NCI-H2196 (cell line): ENCODE results near the gene MRPL32.
"Not testable (repeated sequence)": the region's sequence is repeated elsewhere in the genome, so short reads cannot be mapped to it uniquely, and the experiment has no call there.

Experiments
- DNase-seq: peaks from one replicate; lab custom pipeline; 2025; ENCODE audit not compliant: unreplicated experiment; lab: John Stamatoyannopoulos, UW

Gene MRPL32

GRCh38 chr7:42931834-42932651, at the start of gene MRPL32, which contains the start of gene PSMA2:
Gene MRPL32, plus strand, starts transcription at chr7:42932376. Its CDS starts 11 bp downstream, at chr7:42932387.
Gene PSMA2, minus strand, starts transcription at chr7:42932174. Its CDS starts 16 bp downstream, at chr7:42932158.
- peak; percentile 96 for DNase-seq

GRCh38 chr7:42883950-42884349, 48.2 kb upstream of the MRPL32 start:
- no peak for DNase-seq

DNA sequence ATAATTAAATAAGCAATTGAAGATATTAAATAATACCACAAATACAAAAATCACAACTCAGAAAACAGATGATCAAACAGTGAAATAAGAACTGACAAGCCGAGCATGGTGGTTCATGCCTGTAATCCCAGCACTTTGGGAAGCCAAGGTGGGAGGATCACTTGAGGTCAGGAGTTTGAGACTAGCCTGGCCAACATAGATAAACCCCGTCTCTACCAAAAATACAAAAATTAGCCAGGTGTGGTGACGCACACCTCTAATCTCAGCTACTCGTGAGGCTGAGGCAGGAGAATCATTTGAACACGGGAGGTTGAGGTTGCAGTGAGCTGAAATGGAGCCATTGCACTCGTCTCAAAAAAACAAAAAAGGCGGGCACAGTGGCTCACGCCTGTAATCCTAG, 47.0 kb upstream of the MRPL32 start:
- not testable (repeated sequence) for DNase-seq

- DNase-seq: no peak
These were observed 46.0 kb upstream of the MRPL32 start for GRCh38 chr7:42886129-42886528.

DNA sequence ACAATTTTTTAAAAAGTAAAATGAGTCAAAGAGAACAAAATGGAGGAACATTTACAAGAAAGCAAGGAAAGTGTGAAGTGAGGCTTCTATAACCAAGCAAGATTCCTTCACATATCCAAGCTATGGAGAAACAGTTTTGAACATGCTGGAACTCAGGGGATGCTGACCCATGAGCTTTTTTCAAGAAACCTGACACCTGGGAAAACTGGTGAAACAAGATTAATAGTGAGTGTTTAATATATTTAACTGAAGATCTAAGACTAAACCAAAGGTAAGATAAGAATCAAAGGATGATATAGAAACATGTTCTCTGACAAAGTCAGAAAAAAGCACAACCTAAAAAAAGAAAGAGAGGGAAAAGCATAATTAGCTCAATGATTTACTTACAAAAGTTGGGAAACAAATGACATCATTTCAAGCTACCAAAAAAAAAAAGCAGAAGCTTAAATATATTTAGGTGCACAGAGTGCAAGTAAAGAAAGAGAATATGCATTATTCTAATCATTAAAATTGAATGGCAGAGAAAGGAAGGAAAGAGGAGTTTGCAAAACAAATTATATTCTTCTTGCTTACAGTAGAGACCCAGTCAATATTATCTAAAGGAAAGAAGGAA, 45.2 kb upstream of the MRPL32 start:
- DNase-seq: no peak

DNA sequence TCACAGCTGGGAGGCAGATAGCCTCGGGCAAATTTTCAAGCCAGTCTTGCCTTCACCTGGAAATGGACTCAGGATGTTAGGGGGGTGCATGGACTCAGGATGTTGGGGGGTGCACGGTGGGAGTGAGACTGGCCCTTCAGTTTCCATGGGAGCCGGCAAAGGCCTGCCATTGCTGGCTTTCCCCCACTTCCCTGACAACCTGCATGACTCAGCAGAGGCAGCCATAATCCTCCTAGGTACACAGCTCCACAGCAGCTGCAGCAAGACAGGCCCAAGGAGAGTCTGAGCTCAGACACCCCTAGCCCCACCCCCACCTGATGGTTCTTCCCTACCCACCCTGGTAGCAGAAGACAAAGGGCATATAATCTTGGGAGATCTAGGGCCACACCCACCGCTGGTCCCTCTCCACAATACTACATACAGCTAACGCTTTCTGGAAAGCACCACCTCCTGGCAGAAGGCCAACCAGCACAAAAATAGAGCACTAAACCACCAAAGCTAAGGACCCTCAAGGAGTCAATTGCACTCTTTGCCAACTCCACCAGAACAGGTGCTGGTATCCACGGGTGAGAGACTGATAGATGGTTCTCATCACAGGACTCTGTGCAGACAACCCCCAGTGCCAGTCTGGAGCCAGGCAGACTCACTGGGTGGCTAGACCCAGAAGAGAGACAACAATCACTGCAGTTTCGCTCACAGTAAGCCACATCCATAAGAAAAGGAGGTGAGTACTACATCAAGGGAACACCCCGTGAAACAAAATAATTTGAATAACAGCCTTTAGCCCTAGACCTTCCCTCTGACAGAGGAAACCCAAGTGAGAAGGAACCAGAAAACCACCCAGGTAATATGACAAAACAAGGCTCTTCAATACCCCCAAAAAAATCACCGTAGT, 38.6 kb upstream of the MRPL32 start:
- no peak for DNase-seq

- DNase-seq: no peak
These were observed 31.3 kb upstream of the MRPL32 start for GRCh38 chr7:42900842-42901241.

- no peak for DNase-seq
These were observed 29.8 kb upstream of the MRPL32 start for GRCh38 chr7:42902331-42902730.

DNA sequence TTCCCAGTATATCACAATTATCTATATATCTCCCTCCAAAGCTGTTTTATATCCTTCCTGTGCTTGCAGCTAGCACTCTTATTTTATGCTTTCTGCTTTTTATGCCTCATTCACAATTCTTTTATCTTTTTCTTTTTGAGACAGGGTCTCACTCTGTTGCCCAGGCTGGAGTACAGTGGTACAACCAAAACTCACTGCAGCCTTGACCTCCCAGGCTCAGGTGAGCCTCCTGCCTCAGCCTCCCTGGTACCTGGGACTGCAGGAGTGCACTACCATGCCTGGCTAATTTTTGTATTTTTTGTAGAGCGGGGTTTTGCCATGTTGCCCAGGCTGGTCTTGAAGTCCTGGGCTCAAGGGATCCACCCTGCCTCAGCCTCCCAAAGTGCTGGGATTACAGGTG, 26.0 kb upstream of the MRPL32 start:
- DNase-seq: no peak

DNA sequence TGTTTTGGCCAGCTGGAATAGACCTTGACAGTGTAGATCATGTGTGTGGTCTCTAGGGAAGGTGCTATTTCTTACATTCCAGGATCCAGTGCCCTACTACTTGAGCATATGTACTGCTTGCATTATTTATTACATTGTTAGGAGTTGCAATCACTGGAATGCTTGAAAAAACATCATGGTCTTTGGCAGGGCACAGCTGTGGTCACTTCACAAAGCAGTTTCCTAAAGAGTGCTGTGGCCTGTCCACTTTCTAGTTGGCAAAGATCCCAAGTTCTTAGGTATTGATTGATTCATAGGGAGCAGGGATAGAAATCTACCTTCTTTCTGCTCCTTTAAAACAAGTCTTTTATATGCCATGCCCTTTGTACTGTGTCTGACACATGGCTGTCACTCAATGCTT, 24.9 kb upstream of the MRPL32 start:
- no peak for DNase-seq

DNA sequence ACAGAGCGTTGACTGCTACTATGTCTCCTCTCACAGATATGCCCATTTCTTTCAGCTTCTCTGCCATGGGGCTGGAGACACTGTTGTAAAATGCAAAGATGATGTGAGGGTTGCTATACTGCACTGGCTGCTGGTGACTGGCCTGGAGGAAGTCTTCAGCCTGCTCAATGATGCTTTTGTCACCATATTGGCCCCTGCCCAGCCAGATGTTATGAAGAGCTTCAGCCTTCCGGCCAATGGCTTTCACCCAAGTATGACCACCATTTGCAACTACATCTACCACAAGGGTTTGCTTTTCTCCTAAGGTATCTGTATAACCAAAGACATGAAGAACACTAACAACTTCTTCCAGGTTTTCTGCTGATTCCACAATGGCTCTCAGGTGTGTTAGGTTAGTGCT, 21.9 kb upstream of the MRPL32 start:
- no peak for DNase-seq

DNA sequence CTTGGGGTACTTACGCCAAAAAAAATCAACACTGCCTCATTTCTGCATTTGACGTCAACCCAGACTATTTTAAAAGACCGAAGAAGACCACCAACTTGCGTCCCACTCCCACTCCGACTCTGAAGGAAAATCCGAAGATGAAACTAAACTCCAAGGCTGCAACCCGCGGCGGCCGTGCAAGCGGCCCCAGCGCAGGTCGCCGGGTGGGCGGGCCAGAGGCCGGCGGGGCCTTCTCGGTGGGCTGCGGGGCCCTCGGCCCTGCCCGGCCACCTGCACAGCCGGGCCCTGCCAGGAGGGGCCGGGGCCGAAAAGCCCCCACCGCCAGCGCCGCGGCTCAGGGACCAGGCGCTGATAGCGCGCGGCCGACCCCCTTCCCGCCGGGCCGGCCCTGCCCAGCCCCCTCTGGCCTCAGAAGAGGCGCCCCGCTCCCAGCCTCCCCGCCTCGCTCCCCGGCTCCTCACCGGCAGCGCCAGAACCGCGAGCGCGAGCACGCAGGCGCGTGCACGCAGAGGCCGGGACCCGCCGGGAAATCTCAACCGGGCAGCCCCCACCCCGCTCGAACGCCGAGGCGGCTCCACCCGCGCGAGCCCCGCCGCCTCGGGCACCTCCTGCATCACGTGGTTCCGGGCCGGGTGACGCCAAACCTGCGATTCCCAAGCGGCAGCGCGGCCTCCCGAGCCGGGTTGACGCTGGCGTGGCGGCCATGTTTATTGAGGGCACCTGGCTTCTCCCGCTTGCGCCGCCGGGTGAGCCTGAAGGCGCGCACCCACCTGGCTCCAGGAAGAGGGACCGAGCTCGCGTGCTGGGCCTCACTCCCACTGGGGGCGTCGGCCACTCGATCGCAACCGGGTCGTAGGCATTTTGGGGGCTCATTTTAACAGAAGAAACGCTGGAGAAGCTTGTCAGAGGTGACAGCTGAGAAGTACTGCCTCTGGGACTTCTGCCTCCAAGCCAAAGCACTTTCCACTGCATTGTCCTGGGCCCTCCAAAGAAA, 20.4 kb upstream of the MRPL32 start, which contains the start of gene C7orf25:
C7orf25 (minus strand) TSS at position 617 of the 994 bp plus-strand sequence. CDS start 1,170 bp downstream, outside the sequence.
- peak; percentile 96 for DNase-seq

DNA sequence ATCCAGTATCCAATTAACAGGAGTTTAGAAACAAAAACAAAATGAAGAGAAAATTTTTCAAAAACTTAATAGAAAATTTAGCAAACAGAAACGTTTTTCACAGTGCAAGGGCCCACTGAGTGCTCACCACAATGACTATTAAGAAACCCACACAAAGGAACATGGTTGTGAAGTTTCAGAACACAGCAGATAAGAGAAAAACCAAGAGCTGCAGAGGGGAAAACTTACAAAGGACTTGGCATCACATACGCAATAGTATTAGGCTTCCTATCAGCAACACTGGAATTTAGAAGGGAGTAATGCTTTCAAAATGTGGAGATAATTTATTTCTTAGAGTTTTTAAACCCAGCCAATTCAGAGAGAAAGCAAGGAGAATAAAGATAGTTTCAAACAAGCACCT, 18.6 kb upstream of the MRPL32 start:
- no peak for DNase-seq

DNA sequence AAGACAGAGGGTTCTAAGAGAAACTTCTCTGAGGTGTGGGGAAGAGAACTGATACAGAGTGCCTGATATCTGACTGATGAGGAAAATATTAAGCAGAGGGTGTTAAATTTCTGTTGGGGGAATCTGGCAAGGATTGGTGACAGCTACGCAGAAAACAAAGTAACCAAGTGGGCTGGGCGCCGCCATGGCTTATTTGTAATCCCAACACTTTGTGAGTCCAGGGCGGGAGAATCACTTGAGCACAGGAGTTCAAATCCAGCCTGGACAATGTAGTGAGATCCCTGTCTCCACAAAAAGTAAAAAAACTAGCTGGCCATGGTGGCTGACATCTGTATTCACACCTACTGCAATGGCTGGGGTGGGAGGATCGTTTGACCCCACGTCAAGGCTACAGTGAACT, 18.2 kb upstream of the MRPL32 start:
- DNase-seq: no peak

DNA sequence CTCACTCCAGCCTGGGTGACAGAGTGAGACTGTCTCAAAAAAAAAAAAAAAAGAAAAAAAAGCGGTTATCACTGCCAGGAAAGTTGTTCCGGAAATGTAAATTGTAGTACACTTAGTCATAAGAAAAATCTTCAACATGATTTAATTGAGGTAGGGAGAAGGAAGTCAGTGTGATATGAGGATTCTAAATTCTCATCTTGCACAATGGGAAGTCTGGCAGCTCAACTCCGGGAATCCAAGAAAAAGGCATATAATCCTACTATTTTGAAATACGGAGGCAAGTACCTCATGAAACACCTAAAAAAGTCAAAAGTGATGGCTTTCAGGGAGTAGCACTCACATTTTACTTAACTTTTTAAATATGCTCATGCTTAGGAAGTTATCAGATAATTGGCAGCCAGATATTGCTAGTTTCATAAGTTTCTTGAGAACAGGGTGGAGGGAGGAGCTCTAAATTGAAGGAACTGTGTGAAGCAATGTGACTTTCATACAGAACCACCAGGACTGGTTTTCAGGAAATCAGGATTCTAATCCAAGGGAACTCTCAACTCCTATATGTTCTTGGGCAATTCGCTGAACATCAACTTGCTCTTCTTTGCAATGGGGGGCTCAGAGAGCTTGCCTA, 17.6 kb upstream of the MRPL32 start:
- no peak for DNase-seq

- DNase-seq: no peak
These were observed 16.8 kb upstream of the MRPL32 start for GRCh38 chr7:42915356-42915755.

DNA sequence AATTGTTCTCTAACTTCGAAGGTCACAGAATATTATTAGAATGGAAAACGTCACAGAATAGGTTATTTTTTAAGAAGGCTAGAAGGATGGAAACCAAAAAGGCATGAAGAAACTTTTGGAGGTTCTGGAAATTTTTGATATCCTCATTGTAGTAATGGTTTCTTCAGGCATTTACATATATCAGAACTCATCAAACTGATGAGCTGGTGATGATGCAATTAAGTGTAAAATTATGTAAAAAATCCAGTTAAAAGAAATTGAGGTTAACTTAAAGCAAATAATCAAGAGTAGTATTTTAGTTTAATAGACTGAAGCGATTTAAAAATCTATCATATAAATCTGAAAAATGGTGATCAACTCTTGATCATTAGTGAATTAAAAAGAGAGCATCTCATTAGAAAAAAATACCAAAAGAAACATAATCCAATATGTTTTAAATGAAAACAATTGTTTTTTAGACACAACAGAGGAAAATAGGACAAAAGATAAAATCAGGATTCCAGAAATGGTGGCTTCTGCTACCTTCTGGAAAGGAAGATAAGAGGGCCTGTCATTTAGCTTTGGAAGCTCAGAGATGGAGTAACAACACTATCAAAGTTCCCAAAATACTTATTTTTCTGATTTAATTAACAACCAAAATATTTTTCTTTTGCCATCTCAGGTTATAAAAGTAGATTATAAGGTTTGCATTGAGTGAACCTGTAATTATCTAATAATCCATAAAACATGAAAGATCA, 10.0 kb upstream of the MRPL32 start:
- no peak for DNase-seq

GRCh38 chr7:42924223-42924838, 7.8 kb upstream of the MRPL32 start:
- DNase-seq: no peak

- DNase-seq: no peak
These were observed 6.5 kb upstream of the MRPL32 start for GRCh38 chr7:42925630-42926029.
